T follicular helper cell (primary cell): ENCODE measurements around the gene DXO.
"Not testable (repeated sequence)": the region's sequence is repeated elsewhere in the genome, so short reads cannot be mapped to it uniquely, and the experiment has no call there.

Experiments
- DNase-seq: peaks from one replicate; pipeline ENCODE4 v3.0.0-alpha.2; 2020; ENCODE audit warnings: low read depth

The DXO gene

GRCh38 chr6:31980195-31980876, 8.4 kb upstream of the DXO start:
- not testable (repeated sequence) for DNase-seq

GRCh38 chr6:31979238-31979898, 7.4 kb upstream of the DXO start:
- no peak for DNase-seq

GRCh38 chr6:31978831-31979230, 6.9 kb upstream of the DXO start:
- no peak for DNase-seq

- DNase-seq: no peak
These were observed 6.0 kb upstream of the DXO start for GRCh38 chr6:31977816-31978431.

GRCh38 chr6:31976065-31976464, 4.1 kb upstream of the DXO start:
- not testable (repeated sequence) for DNase-seq

GRCh38 chr6:31972709-31973350, 892 bp upstream of the DXO start:
- no peak for DNase-seq

- no peak for DNase-seq
These were observed 502 bp downstream of the DXO start for GRCh38 chr6:31971279-31971992.

GRCh38 chr6:31970604-31971271, 1.2 kb downstream of the DXO start:
- DNase-seq: no peak

GRCh38 chr6:31969712-31970603, 2.0 kb downstream of the DXO start:
- no peak for DNase-seq

GRCh38 chr6:31968791-31969711, 2.9 kb downstream of the DXO start:
- DNase-seq: no peak

- DNase-seq: no peak
These were observed 3.6 kb downstream of the DXO start for GRCh38 chr6:31968326-31968725.

GRCh38 chr6:31967926-31968320, 4.0 kb downstream of the DXO start:
- DNase-seq: no peak

GRCh38 chr6:31966997-31967925, 4.7 kb downstream of the DXO start:
- DNase-seq: no peak

GRCh38 chr6:31966506-31966905, 5.4 kb downstream of the DXO start:
- no peak for DNase-seq

GRCh38 chr6:31965700-31966099, 6.2 kb downstream of the DXO start:
- no peak for DNase-seq

- no peak for DNase-seq
These were observed 8.0 kb downstream of the DXO start for GRCh38 chr6:31963921-31964320.

- DNase-seq: no peak
These were observed 10.3 kb downstream of the DXO start for GRCh38 chr6:31961616-31962015.
